SH-SY5Y (cell line): ENCODE results near the gene LRMDA.

Experiments used
- GATA2 ChIP-seq: IDR thresholded peaks from 2 replicates; pipeline ENCODE4 v1.6.1; 2011; ENCODE audit warnings: mild to moderate bottlenecking, low read depth, low read length
- GATA3 ChIP-seq: IDR thresholded peaks from 2 replicates; pipeline ENCODE4 v1.6.1; 2011; ENCODE audit warnings: low read depth, mild to moderate bottlenecking, low read length, moderate library complexity

- TF ChIP-seq GATA3: no peak
- no peak for TF ChIP-seq GATA2
Observed at GRCh38 chr10:76454506-76455140, 1023.2 kb downstream of the LRMDA start.
